HEK293 (cell line): ENCODE results near the gene PEX7.

Experiments
- CTCF ChIA-PET: fragments of 350-600 bp; formaldehyde crosslinking; extraction: SDS; loops from one replicate; lab custom pipeline; 2021; ENCODE audit warnings: antibody characterized with exemption; lab: Yijun Ruan, JAX
- POLR2A ChIA-PET: fragments of 300-600 bp; formaldehyde crosslinking; extraction: SDS; loops from one replicate; lab custom pipeline; 2020; ENCODE audit warnings: antibody characterized with exemption, inconsistent platforms; lab: Yijun Ruan, JAX
- H3K27ac ChIP-seq: fragments of 200-500 bp; sonication (Bioruptor generic); 2 replicates; pipeline ENCODE4 v1.5.1; 2014; ENCODE audit warnings: low read depth, low read length, control low read depth, inconsistent platforms; ENCODE audit errors: extremely low read depth
- H3K36me3 ChIP-seq, 2 experiments: fragments of 200-500 bp in 1 of 2; sonication (Bioruptor generic) in 1 of 2; 1 replicate in 1 of 2; 2 replicates in 1 of 2; pipeline ENCODE4 v1.5.1; 2014 to 2017; ENCODE audit warnings: inconsistent platforms in 2 of 2, low read length in 2 of 2; ENCODE audit not compliant: control insufficient read depth in 2 of 2, insufficient read depth in 1 of 2
- H3K4me1 ChIP-seq: fragments of 200-500 bp; sonication (Bioruptor generic); 2 replicates; pipeline ENCODE4 v1.5.1; 2014; ENCODE audit warnings: mild to moderate bottlenecking, low read length, inconsistent platforms; ENCODE audit not compliant: control insufficient read depth, insufficient read depth
- H3K4me3 ChIP-seq: 2 replicates; pipeline ENCODE4 v1.5.1; 2011; ENCODE audit warnings: low read depth, mild to moderate bottlenecking, control low read depth, low read length, moderate library complexity
- H3K9me3 ChIP-seq: fragments of 200-500 bp; sonication (Bioruptor generic); 2 replicates; pipeline ENCODE4 v1.5.1; 2014; ENCODE audit warnings: low read depth, low read length, inconsistent platforms; ENCODE audit not compliant: control insufficient read depth, insufficient read depth
- HOXC10 ChIP-seq: sonication (generic); formaldehyde crosslinking; IDR thresholded peaks from 2 replicates; pipeline ENCODE4 v1.8.1; 2023; ENCODE audit warnings: mild to moderate bottlenecking, missing genetic modification reagents
- KLF16 ChIP-seq: fragments of 450-650 bp; formaldehyde crosslinking; IDR thresholded peaks from 2 replicates; pipeline ENCODE4 v1.5.1; 2017; ENCODE audit warnings: missing biosample characterization, missing genetic modification characterization
- MEIS1 ChIP-seq: sonication (generic); formaldehyde crosslinking; IDR thresholded peaks from 2 replicates; pipeline ENCODE4 v1.8.1; 2022; ENCODE audit warnings: missing genetic modification reagents, mild to moderate bottlenecking, borderline replicate concordance
- PRDM6 ChIP-seq: fragments of 450-650 bp; formaldehyde crosslinking; IDR thresholded peaks from 2 replicates; pipeline ENCODE4 v1.5.1; 2017; ENCODE audit warnings: missing biosample characterization, missing genetic modification characterization
- ZBTB6 ChIP-seq: fragments of 450-650 bp; formaldehyde crosslinking; IDR thresholded peaks from 2 replicates; pipeline ENCODE4 v1.5.1; 2017; ENCODE audit warnings: missing biosample characterization, missing genetic modification characterization
- ZNF138 ChIP-seq: fragments of 450-650 bp; formaldehyde crosslinking; IDR thresholded peaks from 2 replicates; pipeline ENCODE4 v1.5.1; 2016; ENCODE audit warnings: missing biosample characterization, missing genetic modification characterization, borderline replicate concordance
- ZNF175 ChIP-seq: fragments of 450-650 bp; formaldehyde crosslinking; IDR thresholded peaks from 2 replicates; pipeline ENCODE4 v1.5.1; 2016; ENCODE audit warnings: missing biosample characterization, missing genetic modification characterization
- ZNF26 ChIP-seq: fragments of 450-650 bp; formaldehyde crosslinking; IDR thresholded peaks from 2 replicates; pipeline ENCODE4 v1.5.1; 2016; ENCODE audit warnings: missing biosample characterization, missing genetic modification characterization
- ZNF548 ChIP-seq: fragments of 450-650 bp; formaldehyde crosslinking; IDR thresholded peaks from 2 replicates; pipeline ENCODE4 v1.5.1; 2016; ENCODE audit warnings: missing biosample characterization, missing genetic modification characterization
- ZNF549 ChIP-seq: fragments of 450-650 bp; IDR thresholded peaks from 2 replicates; pipeline ENCODE4 v1.5.1; 2018; ENCODE audit warnings: missing biosample characterization, missing genetic modification characterization, mild to moderate bottlenecking, inconsistent platforms, moderate library complexity
- ZNF561 ChIP-seq: fragments of 450-650 bp; IDR thresholded peaks from 2 replicates; pipeline ENCODE4 v1.5.1; 2018; ENCODE audit warnings: missing biosample characterization, missing genetic modification characterization, borderline replicate concordance
- ZNF660 ChIP-seq: fragments of 450-650 bp; IDR thresholded peaks from 2 replicates; pipeline ENCODE4 v1.5.1; 2018; ENCODE audit warnings: missing biosample characterization, mild to moderate bottlenecking, missing genetic modification characterization
- ZNF776 ChIP-seq: fragments of 450-650 bp; formaldehyde crosslinking; IDR thresholded peaks from 2 replicates; pipeline ENCODE4 v1.5.0; 2017; ENCODE audit warnings: missing biosample characterization, missing genetic modification characterization, borderline replicate concordance
- TF ChIP-seq, protein P1 (sequence below): fragments of 450-650 bp; formaldehyde crosslinking; IDR thresholded peaks from 2 replicates; pipeline ENCODE4; 2016; ENCODE audit warnings: missing biosample characterization, missing genetic modification characterization
- TF ChIP-seq, protein P2 (sequence below): fragments of 450-650 bp; formaldehyde crosslinking; IDR thresholded peaks from 2 replicates; pipeline ENCODE4 v1.5.1; 2017; ENCODE audit warnings: missing biosample characterization, missing genetic modification characterization
- TF ChIP-seq, protein P3 (sequence below): fragments of 450-650 bp; formaldehyde crosslinking; IDR thresholded peaks from 2 replicates; pipeline ENCODE4 v1.5.1; 2016; ENCODE audit warnings: missing biosample characterization, missing genetic modification characterization
- TF ChIP-seq, protein P4 (sequence below): fragments of 450-650 bp; formaldehyde crosslinking; IDR thresholded peaks from 2 replicates; pipeline ENCODE4 v1.5.1; 2016; ENCODE audit warnings: missing biosample characterization, missing genetic modification characterization
- TF ChIP-seq, protein P5 (sequence below): fragments of 450-650 bp; formaldehyde crosslinking; IDR thresholded peaks from 2 replicates; pipeline ENCODE4 v1.5.1; 2016; ENCODE audit warnings: missing biosample characterization, missing genetic modification characterization
- TF ChIP-seq, protein P6 (sequence below): fragments of 450-650 bp; formaldehyde crosslinking; IDR thresholded peaks from 2 replicates; pipeline ENCODE4 v1.5.1; 2017; ENCODE audit warnings: missing biosample characterization, missing genetic modification characterization

The PEX7 gene

DNA sequence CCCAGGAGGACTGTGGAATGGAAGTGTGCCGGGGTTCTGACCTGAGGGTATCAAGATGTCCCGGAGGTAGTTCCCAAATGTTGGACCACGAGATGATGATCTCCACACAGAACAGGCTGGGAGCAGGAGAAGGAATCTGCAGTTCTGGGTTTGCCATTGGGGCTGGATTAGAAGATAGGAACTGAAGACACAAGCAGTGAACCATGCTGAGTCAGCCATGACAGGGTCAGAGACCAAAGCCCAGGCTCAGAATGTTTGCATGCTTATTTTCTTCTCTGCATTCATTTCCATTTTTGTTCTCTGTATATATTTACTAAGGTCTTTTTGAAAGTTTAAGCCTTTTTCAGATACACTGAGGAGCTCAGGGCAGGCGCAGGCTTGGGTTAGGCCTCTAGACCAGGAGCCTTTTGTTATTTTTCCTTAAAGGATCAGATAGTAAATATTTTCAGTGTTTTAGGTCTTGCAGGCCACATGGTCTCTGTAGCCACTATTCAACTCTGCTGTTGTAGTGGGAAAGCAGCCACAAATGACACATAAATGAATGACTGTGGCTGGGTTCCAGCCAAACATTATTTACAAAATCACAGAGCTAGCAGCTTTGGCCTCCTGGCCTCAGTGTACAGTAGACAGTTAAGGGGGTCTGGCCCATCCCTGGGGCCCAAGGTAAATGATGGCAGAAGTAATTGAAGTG lies 128.2 kb downstream of the PEX7 start (continued):
- no peak for TF ChIP-seq HOXC10 (CRISPR knock-in tag)

GRCh38 chr6:136952714-136953260 lies 130.4 kb downstream of the PEX7 start:
- no peak overlapping the region for H3K4me3 ChIP-seq
- CTCF ChIA-PET = no interaction called here
- peaks cover 3% of the 10 kb centered on the region for H3K4me1 ChIP-seq
- no peaks in the 10 kb centered on the region for H3K9me3 ChIP-seq
- H3K27ac ChIP-seq = no peak overlapping the region
- H3K36me3 ChIP-seq = no peaks in the 10 kb centered on the region
- POLR2A ChIA-PET = no interaction called here
- TF ChIP-seq PRDM6 (tag by site-specific recombination) (no peak; the same call in 1 of the 2 replicates), ZNF138 (tag by site-specific recombination) (no peak), KLF16 (tag by site-specific recombination) (no peak), ZNF175 (tag by site-specific recombination) (no peak), ZNF549 (tag by site-specific recombination) (no peak), ZNF776 (tag by site-specific recombination) (no peak), ZNF548 (tag by site-specific recombination) (no peak), ZNF26 (tag by site-specific recombination) (no peak), MEIS1 (CRISPR knock-in tag) (no peak), ZNF561 (no peak), ZBTB6 (no peak), ZNF660 (0 out of 2 replicates have a peak, but pooled peaks have one; percentile 50)
- TF ChIP-seq, protein P1, sequence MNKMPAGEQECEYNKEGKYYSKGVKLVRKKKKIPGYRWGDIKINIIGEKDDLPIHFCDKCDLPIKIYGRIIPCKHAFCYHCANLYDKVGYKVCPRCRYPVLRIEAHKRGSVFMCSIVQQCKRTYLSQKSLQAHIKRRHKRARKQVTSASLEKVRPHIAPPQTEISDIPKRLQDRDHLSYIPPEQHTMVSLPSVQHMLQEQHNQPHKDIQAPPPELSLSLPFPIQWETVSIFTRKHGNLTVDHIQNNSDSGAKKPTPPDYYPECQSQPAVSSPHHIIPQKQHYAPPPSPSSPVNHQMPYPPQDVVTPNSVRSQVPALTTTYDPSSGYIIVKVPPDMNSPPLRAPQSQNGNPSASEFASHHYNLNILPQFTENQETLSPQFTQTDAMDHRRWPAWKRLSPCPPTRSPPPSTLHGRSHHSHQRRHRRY (tag by site-specific recombination) = no peak
- TF ChIP-seq, protein P2, sequence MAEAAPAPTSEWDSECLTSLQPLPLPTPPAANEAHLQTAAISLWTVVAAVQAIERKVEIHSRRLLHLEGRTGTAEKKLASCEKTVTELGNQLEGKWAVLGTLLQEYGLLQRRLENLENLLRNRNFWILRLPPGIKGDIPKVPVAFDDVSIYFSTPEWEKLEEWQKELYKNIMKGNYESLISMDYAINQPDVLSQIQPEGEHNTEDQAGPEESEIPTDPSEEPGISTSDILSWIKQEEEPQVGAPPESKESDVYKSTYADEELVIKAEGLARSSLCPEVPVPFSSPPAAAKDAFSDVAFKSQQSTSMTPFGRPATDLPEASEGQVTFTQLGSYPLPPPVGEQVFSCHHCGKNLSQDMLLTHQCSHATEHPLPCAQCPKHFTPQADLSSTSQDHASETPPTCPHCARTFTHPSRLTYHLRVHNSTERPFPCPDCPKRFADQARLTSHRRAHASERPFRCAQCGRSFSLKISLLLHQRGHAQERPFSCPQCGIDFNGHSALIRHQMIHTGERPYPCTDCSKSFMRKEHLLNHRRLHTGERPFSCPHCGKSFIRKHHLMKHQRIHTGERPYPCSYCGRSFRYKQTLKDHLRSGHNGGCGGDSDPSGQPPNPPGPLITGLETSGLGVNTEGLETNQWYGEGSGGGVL (tag by site-specific recombination) = no peak
- TF ChIP-seq, protein P3, sequence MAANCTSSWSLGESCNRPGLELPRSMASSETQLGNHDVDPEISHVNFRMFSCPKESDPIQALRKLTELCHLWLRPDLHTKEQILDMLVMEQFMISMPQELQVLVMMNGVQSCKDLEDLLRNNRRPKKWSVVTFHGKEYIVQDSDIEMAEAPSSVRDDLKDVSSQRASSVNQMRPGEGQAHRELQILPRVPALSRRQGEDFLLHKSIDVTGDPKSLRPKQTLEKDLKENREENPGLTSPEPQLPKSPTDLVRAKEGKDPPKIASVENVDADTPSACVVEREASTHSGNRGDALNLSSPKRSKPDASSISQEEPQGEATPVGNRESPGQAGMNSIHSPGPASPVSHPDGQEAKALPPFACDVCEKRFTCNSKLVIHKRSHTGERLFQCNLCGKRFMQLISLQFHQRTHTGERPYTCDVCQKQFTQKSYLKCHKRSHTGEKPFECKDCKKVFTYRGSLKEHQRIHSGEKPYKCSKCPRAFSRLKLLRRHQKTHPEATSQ = no peak
- TF ChIP-seq, protein P4, sequence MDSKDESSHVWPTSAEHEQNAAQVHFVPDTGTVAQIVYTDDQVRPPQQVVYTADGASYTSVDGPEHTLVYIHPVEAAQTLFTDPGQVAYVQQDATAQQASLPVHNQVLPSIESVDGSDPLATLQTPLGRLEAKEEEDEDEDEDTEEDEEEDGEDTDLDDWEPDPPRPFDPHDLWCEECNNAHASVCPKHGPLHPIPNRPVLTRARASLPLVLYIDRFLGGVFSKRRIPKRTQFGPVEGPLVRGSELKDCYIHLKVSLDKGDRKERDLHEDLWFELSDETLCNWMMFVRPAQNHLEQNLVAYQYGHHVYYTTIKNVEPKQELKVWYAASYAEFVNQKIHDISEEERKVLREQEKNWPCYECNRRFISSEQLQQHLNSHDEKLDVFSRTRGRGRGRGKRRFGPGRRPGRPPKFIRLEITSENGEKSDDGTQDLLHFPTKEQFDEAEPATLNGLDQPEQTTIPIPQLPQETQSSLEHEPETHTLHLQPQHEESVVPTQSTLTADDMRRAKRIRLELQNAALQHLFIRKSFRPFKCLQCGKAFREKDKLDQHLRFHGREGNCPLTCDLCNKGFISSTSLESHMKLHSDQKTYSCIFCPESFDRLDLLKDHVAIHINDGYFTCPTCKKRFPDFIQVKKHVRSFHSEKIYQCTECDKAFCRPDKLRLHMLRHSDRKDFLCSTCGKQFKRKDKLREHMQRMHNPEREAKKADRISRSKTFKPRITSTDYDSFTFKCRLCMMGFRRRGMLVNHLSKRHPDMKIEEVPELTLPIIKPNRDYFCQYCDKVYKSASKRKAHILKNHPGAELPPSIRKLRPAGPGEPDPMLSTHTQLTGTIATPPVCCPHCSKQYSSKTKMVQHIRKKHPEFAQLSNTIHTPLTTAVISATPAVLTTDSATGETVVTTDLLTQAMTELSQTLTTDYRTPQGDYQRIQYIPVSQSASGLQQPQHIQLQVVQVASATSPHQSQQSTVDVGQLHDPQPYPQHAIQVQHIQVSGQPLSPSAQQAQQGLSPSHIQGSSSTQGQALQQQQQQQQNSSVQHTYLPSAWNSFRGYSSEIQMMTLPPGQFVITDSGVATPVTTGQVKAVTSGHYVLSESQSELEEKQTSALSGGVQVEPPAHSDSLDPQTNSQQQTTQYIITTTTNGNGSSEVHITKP (tag by site-specific recombination) = no peak
- TF ChIP-seq, protein P5, sequence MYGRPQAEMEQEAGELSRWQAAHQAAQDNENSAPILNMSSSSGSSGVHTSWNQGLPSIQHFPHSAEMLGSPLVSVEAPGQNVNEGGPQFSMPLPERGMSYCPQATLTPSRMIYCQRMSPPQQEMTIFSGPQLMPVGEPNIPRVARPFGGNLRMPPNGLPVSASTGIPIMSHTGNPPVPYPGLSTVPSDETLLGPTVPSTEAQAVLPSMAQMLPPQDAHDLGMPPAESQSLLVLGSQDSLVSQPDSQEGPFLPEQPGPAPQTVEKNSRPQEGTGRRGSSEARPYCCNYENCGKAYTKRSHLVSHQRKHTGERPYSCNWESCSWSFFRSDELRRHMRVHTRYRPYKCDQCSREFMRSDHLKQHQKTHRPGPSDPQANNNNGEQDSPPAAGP = no peak
- TF ChIP-seq, protein P6, sequence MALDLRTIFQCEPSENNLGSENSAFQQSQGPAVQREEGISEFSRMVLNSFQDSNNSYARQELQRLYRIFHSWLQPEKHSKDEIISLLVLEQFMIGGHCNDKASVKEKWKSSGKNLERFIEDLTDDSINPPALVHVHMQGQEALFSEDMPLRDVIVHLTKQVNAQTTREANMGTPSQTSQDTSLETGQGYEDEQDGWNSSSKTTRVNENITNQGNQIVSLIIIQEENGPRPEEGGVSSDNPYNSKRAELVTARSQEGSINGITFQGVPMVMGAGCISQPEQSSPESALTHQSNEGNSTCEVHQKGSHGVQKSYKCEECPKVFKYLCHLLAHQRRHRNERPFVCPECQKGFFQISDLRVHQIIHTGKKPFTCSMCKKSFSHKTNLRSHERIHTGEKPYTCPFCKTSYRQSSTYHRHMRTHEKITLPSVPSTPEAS (tag by site-specific recombination) = peak; percentile 69
